Stimulated activated CD8-positive, alpha-beta memory T cell treated with anti-CD3 and anti-CD28 coated beads, Interleukin-12 subunit alpha, Interleukin-12 subunit beta, amount 100 ng/mL, for 24 hours (primary cell): ENCODE results near the gene MIA.
"Not testable (repeated sequence)": the region's sequence is repeated elsewhere in the genome, so short reads cannot be mapped to it uniquely, and the experiment has no call there.

Source experiments
- DNase-seq: peaks from one replicate; pipeline ENCODE4 v3.0.0-alpha.2; 2020; ENCODE audit errors: extremely low read depth

The MIA gene

GRCh38 chr19:40822704-40823553 is 47.6 kb downstream of the MIA start:
- DNase-seq: not testable (repeated sequence)

DNA sequence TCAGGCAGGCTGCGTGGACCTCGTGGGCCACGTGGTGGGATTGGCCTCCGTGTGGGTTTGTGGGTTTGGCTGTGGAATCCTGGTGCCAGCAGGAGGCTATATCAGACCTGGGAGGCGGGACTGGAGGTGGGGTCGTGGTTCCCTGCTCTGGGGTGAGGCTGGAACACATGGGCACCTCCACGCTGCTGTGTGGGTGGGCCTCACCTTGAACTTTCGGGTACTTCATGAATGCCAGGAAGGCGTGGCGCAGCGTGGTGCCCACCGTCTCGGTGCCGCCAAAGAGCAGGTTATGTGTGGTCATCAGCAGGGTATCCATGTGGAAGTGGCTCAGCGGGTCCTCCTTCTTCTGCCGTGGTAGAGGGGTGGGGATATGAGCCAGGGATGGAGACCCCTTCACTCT is 49.6 kb downstream of the MIA start:
- DNase-seq: not testable (repeated sequence)

GRCh38 chr19:40825460-40826095 is 50.3 kb downstream of the MIA start:
- DNase-seq: not testable (repeated sequence)

- not testable (repeated sequence) for DNase-seq
These were observed 51.0 kb downstream of the MIA start for GRCh38 chr19:40826312-40826698.

DNA sequence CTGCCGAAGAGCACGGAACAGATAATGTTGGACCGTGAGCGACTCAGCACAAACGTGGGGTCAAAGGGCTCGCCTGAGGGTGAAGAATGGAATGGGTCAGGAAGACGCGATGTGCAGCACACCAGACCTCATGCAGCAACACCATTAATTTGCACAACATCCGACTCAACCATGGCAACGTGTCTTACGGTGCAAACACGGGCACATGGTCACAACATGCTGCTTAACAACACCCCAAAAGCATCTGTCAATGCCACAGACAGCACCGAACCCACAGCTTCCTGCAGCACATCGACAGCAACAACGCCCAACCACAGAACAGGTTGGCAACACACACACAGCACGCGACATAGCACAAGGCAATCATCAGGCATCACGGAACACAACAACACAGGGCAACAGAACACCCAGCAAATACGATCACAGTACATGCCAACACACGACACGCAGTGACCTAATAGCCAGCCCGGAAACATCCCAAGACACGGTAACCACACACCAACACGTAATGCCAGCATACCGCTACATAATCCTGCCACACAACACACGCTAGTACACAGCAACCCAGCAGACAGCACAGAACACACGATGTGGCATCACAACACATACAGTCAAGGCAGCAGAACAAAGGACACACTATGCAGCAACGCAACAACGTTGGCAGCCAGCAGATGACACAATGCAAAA is 51.5 kb downstream of the MIA start:
- DNase-seq: not testable (repeated sequence)
